Esophagus squamous epithelium (tissue), 5 donors: Measurements from ENCODE around the gene TFF2. TPM values are rescaled to one million over a fixed set of nuclear protein-coding genes. Genes with fewer than 3 reads are reported as not detected.

ENCODE experiments used
- DNase-seq: peaks from one replicate; lab custom pipeline; 2025; lab: John Stamatoyannopoulos, UW
- H3K27ac ChIP-seq, 4 donors: fragments of 200-600 bp; sonication (generic); one replicate each; pipeline ENCODE4 v1.5.1; 2016 to 2019; ENCODE audit warnings: mild to moderate bottlenecking in 1 of 4
- H3K27me3 ChIP-seq, 4 donors: fragments of 200-600 bp; sonication (generic); 1 replicate in 3 of 4; 2 replicates in 1 of 4; pipeline versions ENCODE4 v1.5.1 to v1.6.0; 2017 to 2021; ENCODE audit warnings: antibody characterized with exemption in 1 of 4
- H3K36me3 ChIP-seq, 3 donors: fragments of 200-600 bp; sonication (generic); one replicate each; pipeline ENCODE4 v1.5.1; 2016 to 2019
- H3K4me1 ChIP-seq, 3 donors: fragments of 200-600 bp; sonication (generic); one replicate each; pipeline ENCODE4 v1.5.1; 2017 to 2019
- H3K4me3 ChIP-seq, 4 donors: fragments of 200-600 bp; sonication (generic); 1 replicate in 3 of 4; 2 replicates in 1 of 4; pipeline ENCODE4 v1.5.1; 2016 to 2019; ENCODE audit warnings: mild to moderate bottlenecking in 2 of 4, moderate library complexity in 1 of 4
- H3K9me3 ChIP-seq, 3 donors: fragments of 200-600 bp; sonication (generic); one replicate each; pipeline ENCODE4 v1.5.1; 2016 to 2019
- CTCF ChIP-seq, 6 experiments: fragments of 450-650 bp in 4 of 6; fragments of 200-600 bp in 2 of 6; sonication (generic) in 2 of 6; IDR thresholded peaks; one replicate each; pipeline ENCODE4 v1.5.1; 2016 to 2019; ENCODE audit warnings: antibody characterized with exemption in 6 of 6, mild to moderate bottlenecking in 4 of 6, moderate library complexity in 4 of 6
- POLR2A ChIP-seq, 4 donors: fragments of 450-650 bp; IDR thresholded peaks; one replicate each; pipeline ENCODE4 v1.6.1; 2017; ENCODE audit warnings: antibody characterized with exemption in 4 of 4, mild to moderate bottlenecking in 4 of 4, moderate library complexity in 3 of 4
- WGBS, 2 donors: methylation state at CpG; one replicate each; pipeline ENCODE4 v1.1.5; 2018; 5-methylcytosine and 5-hydroxymethylcytosine counted together
- intact Hi-C: fragments of 100-400 bp; cut with DNase I; formaldehyde crosslinking; loops from one replicate; pipeline ENCODE4 v1.15.0; 2022
- total RNA-seq, 4 donors: library from RNA; depleted of rRNA; stranded (reverse); fragments of >200 nt; gene quantifications; one replicate each; pipeline ENCODE4 v1.1.0, GENCODE V29; 2016
- donor health status: DM: yes; HTN: yes; CAD: no.

Gene TFF2
- total RNA-seq, 4 donors from 2014 or later: 1.7 TPM; not detected in 3

GRCh38 chr21:42343101-42343500 is 7.7 kb downstream of the TFF2 start:
- intact Hi-C loops: no loop called here
- no peaks in the 10 kb centered on the region for H3K36me3 ChIP-seq
- H3K4me1 ChIP-seq: peaks cover 2 to 21% (median 4%) of the 10 kb centered on the region in 3 donors
- no peaks in the 10 kb centered on the region for H3K9me3 ChIP-seq
- no peak overlapping the region for H3K27ac ChIP-seq
- no peak for TF ChIP-seq CTCF (IDR thresholded peaks at IDR 0.05)
- TF ChIP-seq POLR2A (IDR thresholded peaks at IDR 0.05): no peak
- DNase-seq: no peak
- H3K27me3 ChIP-seq: peaks cover 0 to 20% (median 0%) of the 10 kb centered on the region in 4 donors
- WGBS, 2 donors: 68 to 75% methylated on average over 4 to 6 of the region's 10 CpGs
- H3K4me3 ChIP-seq: no peak overlapping the region

DNA sequence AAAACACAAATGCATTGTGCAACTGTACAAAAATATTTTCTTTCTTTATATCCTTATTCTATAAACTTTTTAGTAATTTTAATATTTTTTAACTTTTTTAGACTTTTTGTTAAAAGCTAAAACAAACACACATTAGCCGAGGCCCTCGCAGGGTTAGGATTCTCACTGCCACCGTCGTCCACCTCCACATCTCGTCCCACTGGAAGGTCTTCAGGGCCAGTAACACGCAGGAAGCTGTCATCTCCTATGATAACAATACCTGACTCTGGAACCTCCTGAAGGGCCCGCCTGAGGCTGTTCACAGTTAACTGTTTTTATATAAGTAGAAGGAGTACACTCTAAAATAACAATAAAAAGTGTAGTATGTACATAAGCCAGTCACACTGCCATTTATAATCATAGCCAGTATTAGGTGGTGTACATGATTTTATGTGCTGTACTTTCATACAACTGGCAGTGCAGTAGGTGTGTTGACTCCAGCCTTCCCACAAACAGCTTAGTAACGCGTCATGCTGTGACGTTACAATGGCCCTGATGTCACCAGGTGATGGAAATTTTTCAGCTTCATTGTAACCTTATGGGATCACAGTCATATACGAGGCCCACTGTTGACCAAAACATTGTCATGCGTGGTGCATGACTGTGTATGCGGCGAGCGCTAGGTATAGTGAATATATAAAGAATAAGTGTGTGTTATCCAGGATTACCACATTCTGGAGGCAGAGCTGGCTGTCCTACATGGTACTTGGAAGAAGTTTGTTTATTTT is 8.8 kb downstream of the TFF2 start:
- Histone ChIP-seq H3K27ac (no peak overlapping the region), H3K4me3 (no peak overlapping the region), H3K36me3 (no peaks in the 10 kb centered on the region), H3K9me3 (no peaks in the 10 kb centered on the region), H3K27me3 (peaks cover 0 to 12% (median 0%) of the 10 kb centered on the region in 4 donors), H3K4me1 (peaks cover 6 to 30% (median 9%) of the 10 kb centered on the region in 3 donors)
- no peak for DNase-seq
- intact Hi-C loops: no loop called here
- TF ChIP-seq POLR2A (IDR thresholded peaks at IDR 0.05): no peak
- no peak for TF ChIP-seq CTCF (IDR thresholded peaks at IDR 0.05)
- WGBS, 2 donors: 86 to 87% methylated on average over 14 to 15 of the region's 15 CpGs

DNA sequence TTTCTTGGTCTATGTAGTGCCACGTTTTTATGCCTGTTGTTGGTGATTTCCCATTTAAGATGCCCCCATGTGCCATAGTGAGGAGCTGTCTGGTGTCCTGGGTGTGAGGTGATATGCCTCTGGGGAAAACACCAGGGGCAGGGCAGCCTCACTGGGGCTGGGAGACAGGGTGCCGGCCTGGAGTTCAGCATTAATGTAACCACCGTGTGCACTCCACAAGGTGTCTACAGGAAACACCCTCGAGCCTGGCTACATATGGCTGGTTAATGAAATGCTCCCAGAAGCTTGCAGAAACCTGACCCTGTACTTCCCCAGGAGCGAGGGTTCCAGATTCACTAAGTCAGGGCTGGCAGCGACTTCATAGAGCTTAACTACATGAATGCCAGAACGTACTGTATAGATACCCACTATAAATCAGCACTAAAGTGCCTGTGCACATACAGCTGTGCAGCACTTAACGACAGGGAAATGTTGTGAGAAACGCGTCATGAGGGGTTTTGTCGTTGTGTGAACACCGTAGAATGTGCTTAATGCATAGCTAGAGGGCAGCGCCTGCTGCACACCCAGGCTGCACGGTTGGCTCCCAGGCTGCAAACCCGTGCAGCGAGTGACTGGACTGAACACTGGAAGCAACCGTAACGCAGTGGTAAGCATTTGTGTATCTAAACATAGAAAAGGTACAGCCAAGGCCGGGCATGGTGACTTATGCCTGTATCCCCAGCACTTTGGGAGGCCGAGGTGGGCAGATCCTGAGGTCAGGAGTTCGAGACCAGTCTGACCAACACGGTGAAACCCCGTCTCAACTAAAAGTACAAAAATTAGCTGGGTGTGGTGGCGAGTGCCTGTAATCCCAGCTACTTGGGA is 10.4 kb downstream of the TFF2 start:
- H3K27me3 ChIP-seq: peaks cover 0 to 16% (median 0%) of the 10 kb centered on the region in 4 donors
- TF ChIP-seq CTCF (IDR thresholded peaks at IDR 0.05) (no peak), POLR2A (IDR thresholded peaks at IDR 0.05) (no peak)
- H3K9me3 ChIP-seq: no peaks in the 10 kb centered on the region
- no peak overlapping the region for H3K4me3 ChIP-seq
- H3K4me1 ChIP-seq: peaks cover 6 to 30% (median 9%) of the 10 kb centered on the region in 3 donors
- H3K36me3 ChIP-seq: no peaks in the 10 kb centered on the region
- intact Hi-C loops: no loop called here
- no peak for DNase-seq
- H3K27ac ChIP-seq: no peak overlapping the region
- WGBS, 2 donors: 41 to 85% methylated on average over 15 to 24 of the region's 24 CpGs

DNA sequence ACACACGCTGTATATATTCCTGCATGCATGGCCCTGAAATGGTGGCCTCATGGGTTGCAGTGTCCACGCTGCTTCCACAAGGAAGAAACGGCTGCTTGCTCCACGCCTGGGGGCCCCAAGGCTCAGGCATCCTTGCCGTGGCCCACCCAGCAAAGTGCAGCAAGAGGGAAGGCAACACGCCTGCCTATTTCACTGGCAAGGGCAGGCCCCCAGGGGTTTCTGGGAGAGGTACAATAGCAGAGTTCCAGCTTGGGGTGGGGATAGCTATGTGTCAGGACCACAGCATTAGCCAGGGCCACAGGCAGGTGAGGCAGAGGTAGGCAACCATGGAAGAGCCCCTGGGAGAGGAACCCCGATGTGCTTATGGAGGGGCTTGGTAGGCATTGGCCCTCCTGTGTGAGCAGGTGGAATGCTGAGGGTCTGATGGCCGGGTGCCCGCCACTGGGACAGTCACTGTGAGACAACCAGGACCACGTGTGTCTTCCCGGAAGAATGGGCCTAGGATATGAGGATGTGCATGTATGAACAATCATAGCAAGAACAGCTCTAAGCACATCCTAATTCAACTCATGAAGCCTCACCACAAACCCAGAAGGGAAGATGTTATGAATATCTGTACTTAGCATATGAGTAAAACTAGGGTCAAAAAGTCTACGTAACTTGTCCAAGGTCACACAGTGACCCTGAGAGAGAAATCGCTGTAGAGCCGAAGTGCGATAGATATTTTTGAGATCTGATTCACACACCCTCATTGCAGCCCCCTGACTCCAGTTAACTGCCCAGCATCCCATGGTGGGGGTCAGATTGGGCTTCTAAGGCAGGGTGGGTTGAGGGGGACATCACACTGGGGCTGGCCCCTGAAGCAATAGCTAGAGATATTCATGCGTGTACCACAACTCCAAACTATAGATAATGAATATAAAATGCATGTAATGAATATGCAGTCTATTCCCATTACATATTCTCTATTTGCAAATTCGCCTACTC is 11.8 kb downstream of the TFF2 start:
- no peak overlapping the region for H3K27ac ChIP-seq
- H3K4me1 ChIP-seq: peaks cover 6 to 30% (median 9%) of the 10 kb centered on the region in 3 donors
- H3K9me3 ChIP-seq: no peaks in the 10 kb centered on the region
- DNase-seq: no peak
- 72 to 93% methylated on average over 11 to 12 of the region's 17 CpGs for WGBS, 2 donors
- peaks cover 0 to 30% (median 0%) of the 10 kb centered on the region in 4 donors for H3K27me3 ChIP-seq
- H3K36me3 ChIP-seq: no peaks in the 10 kb centered on the region
- intact Hi-C loops: loop anchor here (10.0 kb wide), 1 partner anchor 196 kb away; no protein-coding TSS in a partner anchor
- TF ChIP-seq POLR2A (IDR thresholded peaks at IDR 0.05) (no peak), CTCF (IDR thresholded peaks at IDR 0.05) (no peak)
- H3K4me3 ChIP-seq: no peak overlapping the region
